Measurements from ENCODE around the gene WNT8A.
A peak's percentile ranks its signal among the peaks of the same experiment; 100 is the strongest.
"Not testable (repeated sequence)": the region's sequence is repeated elsewhere in the genome, so short reads cannot be mapped to it uniquely, and the experiment has no call there.

WNT8A gene, protein sequence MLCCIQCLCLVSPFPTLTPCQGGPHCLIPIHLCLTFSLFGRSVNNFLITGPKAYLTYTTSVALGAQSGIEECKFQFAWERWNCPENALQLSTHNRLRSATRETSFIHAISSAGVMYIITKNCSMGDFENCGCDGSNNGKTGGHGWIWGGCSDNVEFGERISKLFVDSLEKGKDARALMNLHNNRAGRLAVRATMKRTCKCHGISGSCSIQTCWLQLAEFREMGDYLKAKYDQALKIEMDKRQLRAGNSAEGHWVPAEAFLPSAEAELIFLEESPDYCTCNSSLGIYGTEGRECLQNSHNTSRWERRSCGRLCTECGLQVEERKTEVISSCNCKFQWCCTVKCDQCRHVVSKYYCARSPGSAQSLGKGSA

DNA sequence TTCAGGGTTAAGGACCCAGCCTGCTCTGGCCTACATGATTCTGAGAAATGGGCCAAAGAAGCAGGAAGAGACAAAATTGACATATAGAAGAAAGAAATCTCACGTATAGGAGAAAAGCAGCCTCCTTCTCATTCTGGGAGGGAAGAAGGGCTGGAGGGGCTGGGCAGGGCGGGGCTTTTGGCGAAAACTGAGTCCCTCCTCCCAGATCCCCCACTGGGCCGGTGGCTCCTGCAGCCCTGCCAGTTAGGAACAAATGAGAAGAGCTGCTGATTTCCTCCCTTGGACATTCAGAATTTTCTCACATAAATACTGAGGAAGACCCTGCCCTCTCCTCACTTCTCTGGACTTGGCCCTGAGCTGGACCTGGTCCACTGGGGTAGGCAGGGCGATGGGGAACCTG is at the start of gene WNT8A:
Gene WNT8A (plus strand): TSS at position 332 of the 400 bp plus-strand sequence. CDS start 95 bp downstream, outside the sequence.
- no peak for DNase-seq (ENCODE audit: low read depth in 2 of 2)

GRCh38 chr5:138035605-138036537 is 48.0 kb upstream of the WNT8A start:
- peak in 1 of 2 donors; percentile 34 for DNase-seq (ENCODE audit: low read depth in 2 of 2)

DNA sequence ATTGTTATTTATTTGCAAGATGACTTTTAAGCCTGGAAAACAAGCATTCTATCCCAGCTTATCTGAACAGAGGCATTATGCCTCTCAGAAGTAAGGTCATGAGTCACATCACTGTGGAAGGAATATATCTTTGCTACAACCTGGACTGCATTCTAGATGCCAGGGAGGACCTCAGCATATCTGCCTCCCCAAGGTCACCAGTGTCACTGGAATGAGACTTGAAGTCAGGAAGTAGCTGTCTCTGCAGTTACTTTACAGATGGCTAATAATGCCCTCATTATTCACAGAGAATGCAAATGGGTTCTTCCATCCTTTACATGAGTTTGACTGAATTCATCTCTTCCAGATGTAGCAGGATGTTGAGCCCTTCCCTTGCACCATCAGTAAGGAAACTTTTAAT is 46.6 kb upstream of the WNT8A start:
- no peak for DNase-seq (ENCODE audit: low read depth in 2 of 2)

- no peak for DNase-seq (ENCODE audit: low read depth in 2 of 2)
Observed at GRCh38 chr5:138037907-138038633, 45.8 kb upstream of the WNT8A start.

GRCh38 chr5:138038826-138039225 is 45.0 kb upstream of the WNT8A start:
- DNase-seq (ENCODE audit: low read depth in 2 of 2): no peak

DNA sequence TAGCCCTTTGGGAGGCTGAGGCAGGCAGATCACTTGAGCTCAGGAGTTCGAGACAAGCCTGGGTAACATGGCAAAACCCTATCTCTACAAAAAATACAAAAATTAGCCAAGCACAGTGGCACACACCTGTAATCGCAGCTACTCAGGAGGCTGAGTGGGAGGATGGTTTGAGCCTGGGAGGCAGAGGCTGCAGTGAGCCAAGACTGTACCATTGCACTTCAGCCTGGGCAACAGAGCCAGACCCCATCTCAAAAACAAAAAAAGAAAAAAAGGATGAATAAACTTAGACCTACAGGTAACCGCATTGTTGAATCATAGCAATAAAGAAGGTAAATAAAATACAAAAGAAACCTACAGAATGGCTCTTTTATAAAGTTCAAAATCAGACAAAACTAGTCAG is 38.5 kb upstream of the WNT8A start:
- DNase-seq (ENCODE audit: low read depth in 2 of 2): not testable (repeated sequence)

GRCh38 chr5:138051441-138052296 is 32.2 kb upstream of the WNT8A start:
- no peak for DNase-seq (ENCODE audit: low read depth in 2 of 2)

- DNase-seq (ENCODE audit: low read depth in 2 of 2): not testable (repeated sequence)
Observed at GRCh38 chr5:138052718-138053117, 31.1 kb upstream of the WNT8A start.

GRCh38 chr5:138053554-138053953 is 30.3 kb upstream of the WNT8A start:
- DNase-seq (ENCODE audit: low read depth in 2 of 2): no peak

- no peak for DNase-seq (ENCODE audit: low read depth in 2 of 2)
Observed at GRCh38 chr5:138054206-138054605, 29.6 kb upstream of the WNT8A start.

- no peak for DNase-seq (ENCODE audit: low read depth in 2 of 2)
Observed at GRCh38 chr5:138054847-138055558, 28.8 kb upstream of the WNT8A start.

DNA sequence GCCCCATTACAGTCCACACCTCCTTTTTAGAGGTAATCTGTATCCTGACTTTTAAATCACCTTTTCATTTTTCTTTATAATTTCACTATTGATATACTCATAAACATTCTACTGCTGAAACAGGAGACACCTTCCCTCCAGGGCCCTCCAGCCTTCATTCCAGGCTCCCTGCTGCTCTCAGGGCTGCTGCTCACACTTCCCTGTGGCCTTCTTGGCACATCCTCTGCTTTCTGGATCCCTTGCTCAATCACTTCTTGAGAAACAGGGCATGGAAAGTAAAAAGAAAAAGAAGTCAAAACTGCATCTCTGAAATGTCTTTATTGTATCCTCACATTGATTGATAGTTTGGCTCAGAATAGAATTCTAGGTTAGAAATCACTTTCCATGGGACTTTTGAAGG is 19.3 kb upstream of the WNT8A start:
- DNase-seq (ENCODE audit: low read depth in 2 of 2): no peak

DNA sequence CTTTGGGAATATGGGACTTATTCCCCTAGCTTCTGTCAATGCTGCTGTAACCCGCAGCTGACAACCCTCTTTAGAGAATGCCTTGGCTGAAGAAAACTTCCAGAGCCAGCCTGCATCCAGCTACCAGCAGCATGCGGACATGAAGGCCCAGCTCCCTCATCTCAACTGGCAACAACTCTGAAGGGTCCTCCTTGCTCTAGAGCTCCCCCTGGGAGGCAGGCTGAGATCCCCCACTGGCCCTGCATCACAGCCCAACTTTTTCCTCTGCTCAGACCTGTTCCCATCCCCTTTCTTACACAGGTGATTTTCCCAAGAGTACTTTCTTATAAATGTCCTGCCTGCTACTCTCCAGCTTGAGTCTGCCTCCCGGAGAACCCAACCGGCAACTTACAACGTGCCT is 18.7 kb upstream of the WNT8A start:
- DNase-seq (ENCODE audit: low read depth in 2 of 2): no peak

- DNase-seq (ENCODE audit: low read depth in 2 of 2): no peak
Observed at GRCh38 chr5:138067945-138068344, 15.9 kb upstream of the WNT8A start.

GRCh38 chr5:138068742-138069600 is 14.9 kb upstream of the WNT8A start:
- peak; percentile 65 for DNase-seq (ENCODE audit: low read depth in 2 of 2)

- not testable (repeated sequence) for DNase-seq (ENCODE audit: low read depth in 2 of 2)
Observed at GRCh38 chr5:138070026-138070425, 13.8 kb upstream of the WNT8A start.

DNA sequence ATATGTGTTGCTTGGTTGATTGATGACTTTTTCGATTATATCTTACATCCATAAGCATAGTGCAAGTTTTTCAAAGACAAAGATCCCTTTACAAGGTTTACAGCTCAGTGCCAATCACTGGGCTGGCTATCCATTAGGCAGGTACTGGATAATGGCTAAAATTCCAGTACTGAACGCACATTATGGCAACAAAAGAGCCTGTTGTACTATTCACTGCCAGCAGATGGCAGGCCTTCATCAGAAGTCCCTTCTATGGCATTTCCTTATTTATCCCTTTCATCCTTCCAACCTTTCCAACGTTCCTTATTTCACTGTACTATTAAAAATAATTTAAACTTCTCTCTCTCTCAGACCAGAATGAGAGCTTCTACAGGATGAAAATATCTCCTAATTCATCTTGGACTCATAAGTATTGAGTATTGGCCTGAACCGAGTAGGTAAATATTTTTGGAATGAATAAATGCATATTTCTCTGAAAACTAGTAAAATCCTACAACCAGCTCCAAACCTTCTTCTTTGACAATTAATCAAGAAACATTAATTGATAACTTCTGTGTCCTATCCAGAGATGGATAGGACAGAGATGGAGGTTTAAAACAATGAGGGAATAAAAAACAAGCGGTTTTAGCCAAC is 6.7 kb upstream of the WNT8A start:
- peak; percentile 29 to 37 for DNase-seq (ENCODE audit: low read depth in 2 of 2)

DNA sequence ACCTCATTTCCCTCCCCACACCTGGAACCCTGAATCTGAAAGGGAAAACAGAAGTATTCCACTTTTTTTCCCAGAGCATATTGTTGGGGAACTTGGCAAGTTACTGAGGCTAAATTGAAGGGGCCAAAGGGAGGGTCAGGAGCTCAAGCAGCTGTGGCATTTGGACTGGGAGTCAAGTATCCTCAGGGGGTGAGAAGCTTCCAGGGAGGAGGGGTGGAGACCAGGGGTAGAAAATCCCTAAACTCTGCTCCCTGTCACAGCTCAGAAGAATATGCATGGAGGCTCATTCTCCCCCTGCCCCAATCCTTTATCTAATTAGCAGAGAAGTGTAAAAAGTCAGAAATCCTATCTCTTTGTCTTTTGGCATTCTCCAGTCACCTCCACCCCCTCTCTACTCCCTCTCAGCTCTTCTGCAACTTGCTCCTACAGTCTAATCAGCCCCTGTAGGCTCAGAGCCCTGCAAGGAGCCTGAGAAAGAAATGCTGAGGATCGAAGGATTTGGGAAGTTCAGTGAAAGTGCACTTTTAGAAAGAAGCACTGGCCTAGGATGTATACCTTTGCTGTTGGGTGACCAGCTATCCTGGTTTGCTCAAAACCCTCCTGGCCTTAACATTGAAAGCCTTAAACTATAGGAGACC is 5.7 kb upstream of the WNT8A start:
- DNase-seq (ENCODE audit: low read depth in 2 of 2): no peak

Data from stimulated activated CD4-positive, alpha-beta T cell treated with anti-CD3 and anti-CD28 coated beads, Interleukin-1b, Interleukin-23, amount 100 ng/mL, for 4 hours (primary cell).